Tibial nerve (tissue), 4 donors: ENCODE results near the gene ARID1B. TPM values are rescaled to one million over a fixed set of nuclear protein-coding genes. Genes with fewer than 3 reads are reported as not detected.

Source experiments
- DNase-seq, 2 donors: peaks; one replicate each; pipeline ENCODE4 v3.0.0-alpha.2; 2019; ENCODE audit warnings: low spot score in 2 of 2
- H3K27ac ChIP-seq, 4 donors: fragments of 200-600 bp; sonication (generic) in 3 of 4; one replicate each; pipeline ENCODE4 v1.5.1; 2017 to 2019; ENCODE audit warnings: mild to moderate bottlenecking in 1 of 4
- H3K27me3 ChIP-seq, 2 donors: fragments of 200-600 bp; sonication (generic) in 1 of 2; one replicate each; pipeline versions ENCODE4 v1.5.1 to v1.6.0; 2017 to 2019
- H3K36me3 ChIP-seq, 3 donors: fragments of 200-600 bp; sonication (generic); one replicate each; pipeline ENCODE4 v1.5.1; 2018 to 2019
- H3K4me1 ChIP-seq, 4 donors: fragments of 200-600 bp; sonication (generic) in 3 of 4; one replicate each; pipeline ENCODE4 v1.5.1; 2017 to 2019
- H3K4me3 ChIP-seq, 4 donors: fragments of 200-600 bp; sonication (generic) in 3 of 4; one replicate each; pipeline ENCODE4 v1.5.1; 2017 to 2019; ENCODE audit warnings: mild to moderate bottlenecking in 1 of 4, moderate library complexity in 1 of 4
- H3K9me3 ChIP-seq, 4 donors: fragments of 200-600 bp; sonication (generic) in 3 of 4; one replicate each; pipeline ENCODE4 v1.5.1; 2017 to 2019
- CTCF ChIP-seq, 5 experiments: fragments of 200-600 bp in 3 of 5; fragments of 450-650 bp in 2 of 5; sonication (generic) in 3 of 5; IDR thresholded peaks; one replicate each; pipeline ENCODE4 v1.5.1; 2016 to 2019; ENCODE audit warnings: antibody characterized with exemption in 5 of 5, mild to moderate bottlenecking in 3 of 5, moderate library complexity in 2 of 5
- EP300 ChIP-seq, 2 donors: sonication (generic); formaldehyde crosslinking; IDR thresholded peaks; one replicate each; pipeline ENCODE4 v1.6.1; 2017; ENCODE audit warnings: antibody characterized with exemption in 2 of 2, mild to moderate bottlenecking in 1 of 2
- POLR2A ChIP-seq, 2 donors: fragments of 450-650 bp; IDR thresholded peaks; one replicate each; pipeline ENCODE4 v1.6.1; 2017; ENCODE audit warnings: antibody characterized with exemption in 2 of 2, mild to moderate bottlenecking in 2 of 2, moderate library complexity in 2 of 2
- WGBS, 2 donors: methylation state at CpG; one replicate each; pipeline ENCODE4 v1.1.5; 2018; 5-methylcytosine and 5-hydroxymethylcytosine counted together
- total RNA-seq, 4 donors: library from RNA; depleted of rRNA; stranded (reverse); fragments of >200 nt; gene quantifications; one replicate each; pipeline ENCODE4 v1.1.0, GENCODE V29; 2016

ARID1B gene
- total RNA-seq, 4 donors from 2014 or later = 91.5 to 123 (median 110) TPM

GRCh38 chr6:157033428-157034140, 256.4 kb downstream of the ARID1B start:
- Histone ChIP-seq H3K27me3 (no peaks in the 10 kb centered on the region), H3K9me3 (no peaks in the 10 kb centered on the region), H3K4me3 (peak overlapping the region; percentile 6 to 48 (median 36)), H3K27ac (peak overlapping the region in 3 of 4 donors; percentile 67 to 81 (median 76)), H3K36me3 (peaks cover 0 to 6% (median 0%) of the 10 kb centered on the region in 3 donors), H3K4me1 (peaks cover 0 to 46% (median 20%) of the 10 kb centered on the region in 4 donors)
- no peak for DNase-seq
- WGBS, 2 donors = 2 to 3% methylated on average over 5 of the region's 5 CpGs
- peak in 1 of 2 donors; percentile 18 for TF ChIP-seq EP300 (IDR thresholded peaks at IDR 0.05)
- no peak for TF ChIP-seq POLR2A (IDR thresholded peaks at IDR 0.05)

- Histone ChIP-seq H3K9me3 (no peaks in the 10 kb centered on the region), H3K4me1 (peaks cover 0 to 46% (median 20%) of the 10 kb centered on the region in 4 donors), H3K27ac (peak overlapping the region in 2 of 4 donors; percentile 81 to 85), H3K4me3 (no peak overlapping the region), H3K36me3 (peaks cover 0 to 4% (median 0%) of the 10 kb centered on the region in 3 donors), H3K27me3 (no peaks in the 10 kb centered on the region)
- 36 to 43% methylated on average over 6 of the region's 6 CpGs for WGBS, 2 donors
- no peak for TF ChIP-seq POLR2A (IDR thresholded peaks at IDR 0.05)
- TF ChIP-seq CTCF (IDR thresholded peaks at IDR 0.05) = peak; percentile 30 to 66 (median 58)
- no peak for DNase-seq
These were observed 257.5 kb downstream of the ARID1B start for GRCh38 chr6:157034436-157035230.

GRCh38 chr6:157035546-157035945, 258.4 kb downstream of the ARID1B start:
- WGBS, 2 donors = 49 to 50% methylated on average over 2 of the region's 2 CpGs
- H3K9me3 ChIP-seq = no peaks in the 10 kb centered on the region
- DNase-seq = no peak
- H3K27ac ChIP-seq = peak overlapping the region in 3 of 4 donors; percentile 41 to 85 (median 77)
- no peak for TF ChIP-seq CTCF (IDR thresholded peaks at IDR 0.05)
- TF ChIP-seq EP300 (IDR thresholded peaks at IDR 0.05) = no peak
- TF ChIP-seq POLR2A (IDR thresholded peaks at IDR 0.05) = no peak
- peaks cover 0 to 46% (median 20%) of the 10 kb centered on the region in 4 donors for H3K4me1 ChIP-seq
- H3K27me3 ChIP-seq = no peaks in the 10 kb centered on the region
- no peaks in the 10 kb centered on the region for H3K36me3 ChIP-seq
- H3K4me3 ChIP-seq = no peak overlapping the region

- no peak for DNase-seq
- 38 to 41% methylated on average over 5 of the region's 5 CpGs for WGBS, 2 donors
- H3K36me3 ChIP-seq = no peaks in the 10 kb centered on the region
- H3K27me3 ChIP-seq = no peaks in the 10 kb centered on the region
- H3K4me3 ChIP-seq = no peak overlapping the region
- TF ChIP-seq EP300 (IDR thresholded peaks at IDR 0.05) (peak in 1 of 2 donors; percentile 20), CTCF (IDR thresholded peaks at IDR 0.05) (no peak)
- peaks cover 0 to 46% (median 20%) of the 10 kb centered on the region in 4 donors for H3K4me1 ChIP-seq
- H3K27ac ChIP-seq = peak overlapping the region; percentile 33 to 85 (median 59)
- no peaks in the 10 kb centered on the region for H3K9me3 ChIP-seq
These were observed 259.1 kb downstream of the ARID1B start for GRCh38 chr6:157036245-157036711.

GRCh38 chr6:157037165-157037564, 260.0 kb downstream of the ARID1B start:
- TF ChIP-seq CTCF (IDR thresholded peaks at IDR 0.05) (no peak), EP300 (IDR thresholded peaks at IDR 0.05) (no peak), POLR2A (IDR thresholded peaks at IDR 0.05) (no peak)
- WGBS, 2 donors = 64 to 68% methylated on average over 8 of the region's 8 CpGs
- H3K4me1 ChIP-seq = peaks cover 0 to 46% (median 20%) of the 10 kb centered on the region in 4 donors
- no peak overlapping the region for H3K4me3 ChIP-seq
- DNase-seq = no peak
- no peaks in the 10 kb centered on the region for H3K27me3 ChIP-seq
- H3K36me3 ChIP-seq = peaks cover 0 to 4% (median 0%) of the 10 kb centered on the region in 3 donors
- no peaks in the 10 kb centered on the region for H3K9me3 ChIP-seq
- peak overlapping the region; percentile 33 to 85 (median 58) for H3K27ac ChIP-seq
